Measurements from ENCODE around the gene PLPPR5. TPM values are rescaled to one million over a fixed set of nuclear protein-coding genes. Genes with fewer than 3 reads are reported as not detected.

PLPPR5 gene
- total RNA-seq, 6 donors from 2014 or later = 0.33 TPM; not detected in 5

DNA sequence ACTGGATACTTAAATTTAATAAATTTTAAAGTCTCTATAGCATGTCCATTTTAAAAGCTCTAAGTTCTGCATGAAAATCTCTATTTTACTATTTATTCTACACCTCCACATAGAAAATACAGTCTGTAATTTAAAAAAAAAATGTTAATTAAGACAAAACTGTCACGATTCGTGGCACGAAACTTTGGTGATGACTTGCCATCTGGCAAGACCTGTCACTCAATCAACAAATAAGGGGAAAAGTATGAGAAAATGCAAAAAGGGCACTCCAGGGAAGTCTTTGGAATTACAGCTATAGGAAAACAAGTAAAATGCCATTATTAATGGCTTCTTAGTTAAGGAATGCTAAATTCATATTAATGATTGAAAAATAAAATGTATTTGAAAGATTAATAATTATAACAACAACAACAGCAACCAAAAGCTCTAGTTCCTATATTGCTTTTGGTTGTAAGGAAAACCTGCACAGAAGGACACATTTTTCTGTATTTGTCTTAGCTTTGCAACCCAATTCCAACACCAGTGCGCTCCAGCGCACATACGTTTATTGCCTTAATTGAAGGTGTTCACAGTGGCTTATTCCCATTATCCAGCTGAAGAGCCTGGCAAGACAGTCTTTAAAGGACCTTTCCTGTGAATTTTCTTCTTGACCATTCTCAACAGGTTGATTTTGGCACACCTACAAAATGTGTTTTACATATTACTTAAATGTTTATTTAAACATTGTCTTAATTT lies 107.8 kb downstream of the PLPPR5 start:
- no peaks in the 10 kb centered on the region for H3K9me3 ChIP-seq
- H3K4me3 ChIP-seq = no peak overlapping the region
- no peak for DNase-seq
- no peaks in the 10 kb centered on the region for H3K4me1 ChIP-seq
- H3K27ac ChIP-seq = no peak overlapping the region
- TF ChIP-seq CTCF (IDR thresholded peaks at IDR 0.05) (no peak), POLR2A (IDR thresholded peaks at IDR 0.05) (no peak), EP300 (IDR thresholded peaks at IDR 0.05) (no peak), POLR2AphosphoS5 (IDR thresholded peaks at IDR 0.05) (no peak)
- 89 to 91% methylated on average over 6 of the region's 6 CpGs for WGBS, 2 donors
- no peaks in the 10 kb centered on the region for H3K27me3 ChIP-seq
- no peak for ATAC-seq (ENCODE audit: low FRiP score in 2 of 2)
- H3K36me3 ChIP-seq = no peaks in the 10 kb centered on the region

- Histone ChIP-seq H3K4me3 (no peak overlapping the region), H3K9me3 (no peaks in the 10 kb centered on the region), H3K27ac (no peak overlapping the region), H3K27me3 (no peaks in the 10 kb centered on the region), H3K36me3 (no peaks in the 10 kb centered on the region), H3K4me1 (no peaks in the 10 kb centered on the region)
- 83 to 85% methylated on average over 2 of the region's 2 CpGs for WGBS, 2 donors
- TF ChIP-seq POLR2A (IDR thresholded peaks at IDR 0.05) = no peak
- no peak for TF ChIP-seq POLR2AphosphoS5 (IDR thresholded peaks at IDR 0.05)
- TF ChIP-seq CTCF (IDR thresholded peaks at IDR 0.05) = no peak
- TF ChIP-seq EP300 (IDR thresholded peaks at IDR 0.05) = no peak
- DNase-seq (no peak), ATAC-seq (ENCODE audit: low FRiP score in 2 of 2) (no peak)
These were observed 111.3 kb downstream of the PLPPR5 start for GRCh38 chr1:98893371-98893770.

DNA sequence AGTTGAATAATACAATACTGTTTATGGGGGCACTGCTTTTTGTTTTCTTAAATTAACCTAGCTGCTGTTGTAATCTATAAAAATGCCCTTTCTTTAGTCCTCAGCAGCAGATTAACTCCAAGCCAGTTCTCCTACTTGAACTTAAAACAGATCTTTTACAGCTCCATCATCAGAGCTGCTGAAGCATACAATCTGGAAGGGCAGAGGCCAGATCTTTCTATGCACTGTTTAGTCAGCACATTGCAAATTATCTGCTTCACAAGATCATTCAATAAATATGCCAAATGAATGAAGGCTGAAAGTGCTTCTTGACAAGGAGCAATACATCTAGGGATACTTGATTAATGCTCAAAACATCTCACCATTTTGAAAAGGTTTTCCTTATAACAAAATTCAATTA lies 115.8 kb downstream of the PLPPR5 start:
- Histone ChIP-seq H3K4me3 (no peak overlapping the region), H3K4me1 (no peaks in the 10 kb centered on the region), H3K27ac (no peak overlapping the region), H3K36me3 (no peaks in the 10 kb centered on the region), H3K9me3 (no peaks in the 10 kb centered on the region), H3K27me3 (no peaks in the 10 kb centered on the region)
- TF ChIP-seq POLR2A (IDR thresholded peaks at IDR 0.05) = no peak
- TF ChIP-seq CTCF (IDR thresholded peaks at IDR 0.05) = no peak
- TF ChIP-seq EP300 (IDR thresholded peaks at IDR 0.05) = no peak
- TF ChIP-seq POLR2AphosphoS5 (IDR thresholded peaks at IDR 0.05) = no peak
- DNase-seq = no peak
- ATAC-seq (ENCODE audit: low FRiP score in 2 of 2) = no peak

GRCh38 chr1:98887507-98887906 lies 117.2 kb downstream of the PLPPR5 start:
- WGBS, 2 donors = 72 to 78% methylated on average over 1 of the region's 1 CpG
- no peaks in the 10 kb centered on the region for H3K4me1 ChIP-seq
- H3K36me3 ChIP-seq = no peaks in the 10 kb centered on the region
- H3K27me3 ChIP-seq = no peaks in the 10 kb centered on the region
- TF ChIP-seq CTCF (IDR thresholded peaks at IDR 0.05) = no peak
- TF ChIP-seq POLR2A (IDR thresholded peaks at IDR 0.05) = no peak
- TF ChIP-seq EP300 (IDR thresholded peaks at IDR 0.05) = no peak
- TF ChIP-seq POLR2AphosphoS5 (IDR thresholded peaks at IDR 0.05) = no peak
- H3K4me3 ChIP-seq = no peak overlapping the region
- H3K27ac ChIP-seq = no peak overlapping the region
- DNase-seq = no peak
- no peak for ATAC-seq (ENCODE audit: low FRiP score in 2 of 2)
- H3K9me3 ChIP-seq = no peaks in the 10 kb centered on the region

DNA sequence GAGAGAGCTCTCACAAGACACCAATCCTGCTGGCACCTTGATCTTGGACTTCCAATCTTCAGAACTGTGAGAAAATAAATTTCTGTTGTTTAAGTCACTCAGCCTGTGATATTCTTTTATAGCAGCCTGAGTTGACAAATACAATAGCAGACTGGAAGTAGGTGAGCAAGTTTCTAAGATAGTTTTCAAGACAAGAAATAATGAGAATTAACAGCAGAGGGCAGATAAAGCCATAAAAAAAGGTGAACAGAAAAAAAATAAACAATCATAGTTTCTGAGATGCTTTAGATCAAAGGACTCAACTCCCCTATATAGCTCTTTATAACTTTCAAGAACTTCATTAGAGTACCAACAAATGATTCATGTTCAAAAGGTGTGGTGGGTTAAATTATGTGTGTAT lies 119.8 kb downstream of the PLPPR5 start:
- ATAC-seq (ENCODE audit: low FRiP score in 2 of 2) (no peak), DNase-seq (no peak)
- Histone ChIP-seq H3K4me3 (no peak overlapping the region), H3K9me3 (peaks cover 0 to 5% (median 0%) of the 10 kb centered on the region in 4 donors), H3K27ac (no peak overlapping the region), H3K27me3 (no peaks in the 10 kb centered on the region), H3K4me1 (no peaks in the 10 kb centered on the region), H3K36me3 (no peaks in the 10 kb centered on the region)
- TF ChIP-seq CTCF (IDR thresholded peaks at IDR 0.05) (no peak), POLR2A (IDR thresholded peaks at IDR 0.05) (no peak), POLR2AphosphoS5 (IDR thresholded peaks at IDR 0.05) (no peak), EP300 (IDR thresholded peaks at IDR 0.05) (no peak)

Data from upper lobe of left lung (tissue), 6 donors.